Measurements from ENCODE around the gene ACAD8. TPM values are rescaled to one million over a fixed set of nuclear protein-coding genes. Genes with fewer than 3 reads are reported as not detected.

Gene ACAD8
- total and polyA plus RNA-seq, 2 of the 4 experiments (the other 2 are of a cell fraction), result 11.1 to 21.2 TPM

GRCh38 chr11:134283461-134284230, 30.3 kb downstream of the ACAD8 start:
- ChIA-PET CTCF (no interaction called here), POLR2A (ENCODE audit: unreplicated experiment) (no interaction called here)
- Histone ChIP-seq H3K14ac (replicated peaks; ENCODE audit: low read depth, low read length) (no peak overlapping the region), H3K27ac (ENCODE audit: insufficient read depth, low read length) (no peak overlapping the region), H2BK5ac (ENCODE audit: low read depth, low read length, poor library complexity, severe bottlenecking) (no peak overlapping the region), H2BK120ac (ENCODE audit: low read depth, low read length) (no peak overlapping the region), H3K9ac (ENCODE audit: low read depth, low read length) (no peak overlapping the region), H3K9me3 (ENCODE audit: control insufficient read depth, insufficient read depth, low read length) (no peaks in the 10 kb centered on the region; the same call in 1 of the 2 replicates), H2AFZ (replicated peaks; ENCODE audit: low read length, poor library complexity) (no peak overlapping the region), H3K36me3 (ENCODE audit: control insufficient read depth, insufficient read depth, low read length) (no peaks in the 10 kb centered on the region), H4K5ac (ENCODE audit: low read depth, low read length) (no peak overlapping the region), H3K4ac (ENCODE audit: low read depth, low read length) (no peak overlapping the region), H3K4me2 (ENCODE audit: low read depth, low read length) (no peak overlapping the region), H3K23ac (ENCODE audit: low read depth, low read length) (no peak overlapping the region), H4K91ac (ENCODE audit: insufficient read depth, low read depth, low read length) (no peak overlapping the region), H3K9me1 (ENCODE audit: insufficient read depth, low read length) (no peaks in the 10 kb centered on the region), H3K4me1 (ENCODE audit: control insufficient read depth, insufficient read depth, low read length) (no peaks in the 10 kb centered on the region), H2BK15ac (ENCODE audit: low read depth, low read length) (no peak overlapping the region), H2AK5ac (ENCODE audit: low read depth, low read length) (no peak overlapping the region), H2AK9ac (replicated peaks; ENCODE audit: low read depth, low read length, poor library complexity) (no peak overlapping the region), H3K27me3 (ENCODE audit: control insufficient read depth, insufficient read depth, low read length) (peaks cover 3% of the 10 kb centered on the region), H3K4me3 (ENCODE audit: insufficient read depth, low read depth, low read length) (no peak overlapping the region), H3K18ac (ENCODE audit: low read depth, low read length) (no peak overlapping the region), H2BK20ac (ENCODE audit: low read depth, low read length) (no peak overlapping the region), H3K79me1 (ENCODE audit: low read depth in 1 of 2, low read length in 2 of 2) (no peaks in the 10 kb centered on the region), H4K8ac (ENCODE audit: low read depth in 2 of 2, low read length in 2 of 2) (no peak overlapping the region), H4K20me1 (ENCODE audit: insufficient read depth, low read length) (no peaks in the 10 kb centered on the region), H3K56ac (ENCODE audit: extremely low read depth, insufficient read depth, low read length) (no peak overlapping the region)
- intact Hi-C loops (cut with micrococcal nuclease) (no loop called here), in situ Hi-C loops (cut with MboI; ENCODE audit: low sequenced_read_pairs) (no loop called here), dilution Hi-C loops (cut with HindIII; ENCODE audit: low sequenced_read_pairs, unreplicated experiment) (no loop called here)
- 70% methylated on average over 2 of the region's 16 CpGs; no CpG with 5 or more reads in 1 of the 2 experiments for WGBS, 2 experiments (ENCODE audit: extremely low coverage in 2 of 2, insufficient read length in 1 of 2)
- BruUV-seq (replicated peaks), result no TSS peak
- ATAC-seq (ENCODE audit: low read depth) (no peak), DNase-seq (no peak)
- TF ChIP-seq NFE2L2 (IDR thresholded peaks at IDR 0.05; ENCODE audit: low read depth, low read length), result no peak
- no peak for TF ChIP-seq RAD21 (IDR thresholded peaks at IDR 0.05; ENCODE audit: low read length)
- TF ChIP-seq MAFK (IDR thresholded peaks at IDR 0.05; ENCODE audit: low read depth, low read length), result no peak
- no peak for TF ChIP-seq FOS (IDR thresholded peaks at IDR 0.05; ENCODE audit: low read depth, low read length)
- no peak for TF ChIP-seq RCOR1 (IDR thresholded peaks at IDR 0.05; ENCODE audit: insufficient replicate concordance, low read length)
- no peak for TF ChIP-seq POLR2A (IDR thresholded peaks at IDR 0.05; ENCODE audit: low read depth, low read length)
- TF ChIP-seq CHD1 (IDR thresholded peaks at IDR 0.05; ENCODE audit: low read depth, low read length), result no peak
- TF ChIP-seq ELK1 (IDR thresholded peaks at IDR 0.05; ENCODE audit: borderline replicate concordance, low read depth, low read length), result no peak
- no peak for TF ChIP-seq CEBPB (IDR thresholded peaks at IDR 0.05; ENCODE audit: low read depth, low read length)
- no peak for TF ChIP-seq BHLHE40 (IDR thresholded peaks at IDR 0.05; ENCODE audit: low read depth, low read length)

Measured in IMR-90 (cell line).